Nucleus accumbens (tissue), 56 donors: ENCODE data around the gene SIPA1L2.

Experiments
- DNase-seq, 56 donors: peaks; one replicate each; lab custom pipeline; 2025; lab: John Stamatoyannopoulos, UW

SIPA1L2 gene

DNA sequence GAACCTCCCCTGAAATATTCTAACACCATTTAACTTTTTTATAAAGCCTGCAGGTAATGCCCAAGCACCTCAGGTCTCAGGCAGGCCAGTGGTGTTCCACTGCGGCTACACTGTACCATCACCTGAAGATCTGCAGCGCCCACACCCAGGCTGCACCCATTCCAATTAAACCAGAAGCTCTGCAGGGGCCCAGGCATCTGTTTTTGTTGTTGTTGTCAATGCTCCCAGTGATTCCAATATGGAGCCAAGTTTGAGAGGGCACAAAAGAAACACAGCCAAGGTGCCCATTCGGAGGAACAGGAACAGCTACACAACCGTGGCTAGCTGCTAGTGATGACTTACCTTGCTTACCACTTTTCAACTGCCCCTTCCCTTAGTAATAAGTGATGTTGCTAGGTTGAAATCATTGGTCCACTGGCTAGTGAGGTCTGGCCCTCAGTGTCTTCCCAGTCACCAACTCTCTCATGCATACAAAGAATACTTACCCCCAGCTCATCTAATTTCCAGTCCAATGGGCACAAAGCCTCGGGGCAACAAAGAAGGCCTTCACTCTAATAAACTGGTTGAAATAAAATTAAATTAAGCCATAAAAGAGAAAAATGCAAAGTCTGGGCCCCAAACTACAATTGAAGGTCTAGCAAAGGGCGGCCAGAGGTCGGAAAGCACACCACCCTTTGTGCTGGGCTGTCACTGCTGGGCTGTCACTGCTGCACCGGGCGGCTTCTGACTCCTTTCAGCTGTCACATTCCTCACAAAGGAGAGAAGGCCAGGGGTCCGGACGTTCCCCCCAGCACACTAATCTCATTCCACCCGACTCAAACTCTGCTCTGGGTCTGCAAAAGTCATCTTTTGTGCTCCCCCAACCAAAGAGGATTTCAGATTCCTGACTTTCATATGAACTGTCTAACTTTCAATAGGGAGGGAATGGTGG, 34.9 kb downstream of the SIPA1L2 start:
- no peak for DNase-seq

GRCh38 chr1:232593717-232594502, 36.0 kb downstream of the SIPA1L2 start:
- DNase-seq, result no peak

DNA sequence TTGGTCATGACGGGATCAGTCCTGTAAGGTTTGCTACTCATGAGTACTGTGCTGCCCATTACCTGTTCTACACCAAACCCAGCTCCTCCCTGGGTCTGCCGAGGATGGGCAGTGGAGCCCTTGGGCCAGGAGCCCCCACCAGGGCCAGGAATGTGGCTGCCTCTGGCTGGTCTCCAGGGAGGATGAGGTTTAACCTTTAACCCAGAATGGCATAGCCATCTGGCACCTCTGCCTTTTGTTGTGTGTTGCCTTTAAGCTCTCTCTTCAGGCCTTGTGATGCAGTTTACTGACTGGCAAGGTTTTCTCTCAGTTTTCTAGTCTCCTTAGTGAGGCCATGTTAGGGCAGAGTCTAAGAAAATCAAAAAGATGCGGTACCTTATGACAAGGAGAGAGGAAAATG, 38.6 kb downstream of the SIPA1L2 start:
- DNase-seq, result no peak

DNA sequence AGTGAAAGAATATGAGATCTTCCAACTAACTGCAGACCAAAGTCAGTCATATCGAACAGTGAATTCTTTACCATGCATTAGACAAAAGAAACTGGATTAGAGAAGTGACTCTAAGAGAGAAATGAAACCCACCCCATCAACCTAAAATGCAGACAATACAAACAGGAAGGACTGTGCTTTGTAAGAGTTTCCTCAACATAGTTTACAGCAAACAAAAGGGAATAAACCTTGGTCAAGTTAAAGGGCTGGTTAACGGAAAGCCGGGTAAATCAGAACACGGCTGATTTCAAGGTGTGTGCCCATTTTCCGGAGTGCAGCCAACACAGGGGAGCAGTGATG, 39.2 kb downstream of the SIPA1L2 start:
- DNase-seq, result no peak

DNA sequence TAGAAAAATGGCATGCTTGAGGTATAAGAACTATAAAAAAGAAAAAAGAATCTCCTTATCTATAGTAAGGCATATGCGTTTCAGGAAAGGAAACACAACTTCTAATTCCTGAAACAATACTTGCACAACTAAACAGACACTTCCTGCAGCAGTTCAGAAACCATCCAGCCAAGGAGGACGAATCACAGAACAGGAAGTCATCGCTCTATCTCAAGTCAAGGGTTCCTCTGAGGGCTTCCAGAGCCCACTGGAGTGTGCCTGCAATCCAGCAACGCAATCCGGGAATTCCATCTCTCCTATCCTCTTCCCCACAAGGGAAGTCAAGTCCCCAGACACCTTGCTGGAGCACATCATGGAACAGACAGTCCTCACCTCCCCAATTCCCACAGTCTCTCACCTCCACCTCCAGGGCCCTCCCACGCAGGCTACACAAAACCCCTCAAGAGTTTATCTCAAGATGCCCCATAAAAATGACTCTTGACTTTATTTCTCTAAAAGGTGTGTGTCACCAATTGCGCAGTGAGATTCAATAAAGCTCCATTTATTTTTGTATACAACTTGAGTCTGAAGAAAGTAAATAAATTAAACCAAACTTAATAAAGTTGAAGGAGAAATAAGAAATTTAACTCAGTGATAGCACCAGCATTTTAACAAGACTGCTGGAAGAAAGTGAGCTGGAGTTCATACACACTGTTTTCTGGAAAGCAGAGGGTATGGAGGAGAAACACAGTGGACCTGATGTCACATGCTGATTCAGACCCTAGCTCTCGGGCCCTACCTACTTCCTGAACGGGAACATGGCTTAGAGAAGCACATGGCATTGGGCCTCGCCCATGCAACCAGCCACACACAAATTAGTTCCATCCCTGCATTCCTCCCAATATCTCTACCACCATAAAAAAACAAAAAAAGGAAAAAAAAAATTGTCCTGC, 39.9 kb downstream of the SIPA1L2 start:
- peak in 1 of 56 donors; percentile 8 for DNase-seq

DNA sequence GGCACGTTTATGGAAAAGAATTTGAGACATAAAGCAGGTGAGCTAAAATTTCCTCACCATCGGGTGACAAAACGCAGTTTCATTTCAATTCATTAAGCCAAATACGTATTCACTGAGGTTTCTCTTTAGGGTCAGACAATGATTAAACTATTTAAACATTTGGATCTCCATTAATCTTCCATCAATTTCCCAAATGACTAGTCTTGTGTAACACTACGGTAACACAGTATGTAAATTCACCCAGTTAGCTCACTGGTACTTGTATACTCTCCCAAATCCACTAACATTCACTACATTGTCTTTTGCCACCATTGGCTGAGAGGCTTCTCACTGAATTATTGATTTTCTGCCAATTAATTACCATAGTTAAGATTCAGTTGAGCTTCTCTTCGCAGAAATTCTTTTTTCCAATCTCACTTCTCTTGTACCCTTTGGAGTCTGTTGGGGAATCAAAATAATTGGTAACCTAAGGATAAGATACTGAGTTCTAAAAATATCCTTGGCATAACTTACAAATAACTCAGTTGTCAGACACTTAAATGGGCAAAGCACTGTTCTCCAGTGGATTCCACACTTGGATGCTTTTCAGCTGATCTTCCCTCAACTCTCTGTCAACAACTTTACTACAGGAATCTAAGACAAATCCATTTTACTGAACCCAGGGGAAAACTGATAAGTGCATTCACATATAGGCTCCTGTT, 40.7 kb downstream of the SIPA1L2 start:
- no peak for DNase-seq

- DNase-seq, result no peak
Observed at GRCh38 chr1:232587141-232588008, 42.6 kb downstream of the SIPA1L2 start.

GRCh38 chr1:232586679-232587078, 43.3 kb downstream of the SIPA1L2 start:
- DNase-seq, result peak in 1 of 56 donors; percentile 25

DNA sequence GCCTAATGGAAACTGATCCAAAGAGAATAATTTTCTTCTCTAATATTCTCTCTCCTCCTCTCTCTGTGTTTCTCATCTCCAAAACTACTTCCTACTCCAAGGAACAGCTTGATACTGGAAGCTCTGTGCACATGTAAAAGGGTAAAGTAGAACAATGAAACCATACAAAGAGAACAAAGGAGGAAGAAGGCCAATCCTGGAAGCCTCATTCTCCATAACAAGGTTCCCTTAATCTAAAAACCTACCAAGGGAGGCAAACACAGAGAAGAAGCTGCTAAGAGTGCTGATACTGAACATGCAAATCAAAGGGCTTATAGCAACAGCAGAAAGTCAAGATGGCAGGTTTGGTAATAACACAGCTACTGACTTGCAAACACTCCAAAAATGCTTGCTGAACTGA, 44.4 kb downstream of the SIPA1L2 start:
- no peak for DNase-seq

- no peak for DNase-seq
Observed at GRCh38 chr1:232581932-232582331, 48.0 kb downstream of the SIPA1L2 start.
